ENCODE results near the gene MCEMP1.

The MCEMP1 gene

DNA sequence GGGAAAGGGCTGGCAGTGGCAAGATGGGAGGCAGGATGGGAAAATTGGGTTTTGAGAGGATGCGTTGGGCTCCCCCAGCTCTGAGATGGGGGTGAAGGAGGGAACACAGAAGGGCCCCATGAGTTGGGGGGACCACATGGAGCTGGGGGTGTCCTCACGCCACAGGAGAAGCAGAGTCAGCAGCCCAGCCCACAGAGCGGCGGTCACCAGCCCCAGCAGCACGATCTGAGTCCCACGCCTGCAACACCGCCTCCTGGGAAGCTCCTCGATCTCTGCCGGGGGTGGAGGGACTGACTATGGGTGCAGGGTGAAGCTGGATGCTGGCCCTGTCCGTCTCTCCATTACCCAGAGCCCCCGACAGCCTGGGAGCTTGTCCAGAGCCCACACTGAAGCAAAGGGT lies 21.7 kb downstream of the MCEMP1 start:
- H3K14ac ChIP-seq (ENCODE audit: low read length): no peak overlapping the region
- DNase-seq: no peak
- H4K91ac ChIP-seq (ENCODE audit: low read depth, low read length): no peak overlapping the region
- H3K27me3 ChIP-seq (ENCODE audit: insufficient read depth, low read length): no peaks in the 10 kb centered on the region
- H3K4ac ChIP-seq (ENCODE audit: low read depth, low read length): no peak overlapping the region
- no peaks in the 10 kb centered on the region for H3K79me2 ChIP-seq (ENCODE audit: control insufficient read depth, insufficient read depth, low read length, poor library complexity)
- H3K9ac ChIP-seq (ENCODE audit: low read length): no peak overlapping the region
- H4K8ac ChIP-seq (ENCODE audit: low read depth, low read length): no peak overlapping the region
- H4K12ac ChIP-seq (ENCODE audit: low read depth, low read length): no peak overlapping the region
- H3K4me2 ChIP-seq (ENCODE audit: low read length): no peak overlapping the region
- no peaks in the 10 kb centered on the region for H3K79me1 ChIP-seq (ENCODE audit: low read length)
- no peak overlapping the region for H2AFZ ChIP-seq (ENCODE audit: insufficient read depth, low read length, poor library complexity)
- H2BK5ac ChIP-seq (ENCODE audit: low read depth, low read length, poor library complexity): no peak overlapping the region
- H2BK12ac ChIP-seq (ENCODE audit: low read length): no peak overlapping the region
- no peak overlapping the region for H2AK5ac ChIP-seq (ENCODE audit: low read length)
- no peaks in the 10 kb centered on the region for H3K4me1 ChIP-seq (ENCODE audit: control insufficient read depth in 1 of 2, insufficient read depth in 2 of 2, low read length in 2 of 2)
- H3K4me3 ChIP-seq (ENCODE audit: low read depth, low read length): no peak overlapping the region
- no CpG with 5 or more reads among the region's 11 CpGs for WGBS (ENCODE audit: extremely low coverage, insufficient coverage, insufficient read length)
- no peaks in the 10 kb centered on the region for H3K36me3 ChIP-seq (ENCODE audit: control insufficient read depth in 1 of 2, insufficient read depth in 2 of 2, low read length in 2 of 2)
- H3K23ac ChIP-seq (ENCODE audit: low read length): no peak overlapping the region
- no peaks in the 10 kb centered on the region for H3K9me3 ChIP-seq (ENCODE audit: insufficient read depth, low read depth, low read length)
- H3K18ac ChIP-seq (ENCODE audit: low read length): no peak overlapping the region
- no peak overlapping the region for H3K27ac ChIP-seq (ENCODE audit: low read depth, low read length)
- no peak overlapping the region for H2BK120ac ChIP-seq (ENCODE audit: insufficient read depth, low read length, poor library complexity)

DNA sequence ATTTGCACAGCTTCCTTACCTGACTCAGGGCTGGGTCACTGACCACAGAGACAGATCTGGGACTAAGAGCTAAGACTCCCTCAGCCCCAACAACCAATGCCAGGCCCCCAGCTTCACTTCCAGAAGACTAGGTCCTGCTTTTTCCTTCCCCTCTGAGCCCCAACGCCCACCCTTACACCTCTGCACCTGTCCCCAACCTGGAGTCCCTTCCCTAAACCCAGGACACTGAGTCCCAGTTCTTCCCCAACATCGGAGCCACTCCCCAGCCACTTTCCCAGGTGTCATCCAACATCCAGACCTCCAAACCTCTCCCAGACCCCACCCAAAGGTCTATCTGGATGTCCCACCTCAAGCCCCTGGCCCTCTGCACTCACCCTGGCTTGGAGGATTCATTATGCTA lies 22.1 kb downstream of the MCEMP1 start:
- H2BK12ac ChIP-seq (ENCODE audit: low read length): no peak overlapping the region
- H3K4me3 ChIP-seq (ENCODE audit: low read depth, low read length): no peak overlapping the region
- H4K91ac ChIP-seq (ENCODE audit: low read depth, low read length): no peak overlapping the region
- no peak overlapping the region for H3K4me2 ChIP-seq (ENCODE audit: low read length)
- H3K9ac ChIP-seq (ENCODE audit: low read length): no peak overlapping the region
- no peaks in the 10 kb centered on the region for H3K27me3 ChIP-seq (ENCODE audit: insufficient read depth, low read length)
- no peak overlapping the region for H2BK120ac ChIP-seq (ENCODE audit: insufficient read depth, low read length, poor library complexity)
- H4K12ac ChIP-seq (ENCODE audit: low read depth, low read length): no peak overlapping the region
- H2AFZ ChIP-seq (ENCODE audit: insufficient read depth, low read length, poor library complexity): no peak overlapping the region
- H3K36me3 ChIP-seq (ENCODE audit: control insufficient read depth in 1 of 2, insufficient read depth in 2 of 2, low read length in 2 of 2): no peaks in the 10 kb centered on the region
- no peak overlapping the region for H3K14ac ChIP-seq (ENCODE audit: low read length)
- H3K4me1 ChIP-seq (ENCODE audit: control insufficient read depth in 1 of 2, insufficient read depth in 2 of 2, low read length in 2 of 2): no peaks in the 10 kb centered on the region
- H3K79me1 ChIP-seq (ENCODE audit: low read length): no peaks in the 10 kb centered on the region
- no CpG with 5 or more reads among the region's 2 CpGs for WGBS (ENCODE audit: extremely low coverage, insufficient coverage, insufficient read length)
- H2BK5ac ChIP-seq (ENCODE audit: low read depth, low read length, poor library complexity): no peak overlapping the region
- H3K23ac ChIP-seq (ENCODE audit: low read length): no peak overlapping the region
- DNase-seq: no peak
- no peak overlapping the region for H2AK5ac ChIP-seq (ENCODE audit: low read length)
- H3K4ac ChIP-seq (ENCODE audit: low read depth, low read length): no peak overlapping the region
- no peaks in the 10 kb centered on the region for H3K79me2 ChIP-seq (ENCODE audit: control insufficient read depth, insufficient read depth, low read length, poor library complexity)
- no peak overlapping the region for H3K27ac ChIP-seq (ENCODE audit: low read depth, low read length)
- H3K18ac ChIP-seq (ENCODE audit: low read length): no peak overlapping the region
- H3K9me3 ChIP-seq (ENCODE audit: insufficient read depth, low read depth, low read length): no peaks in the 10 kb centered on the region
- no peak overlapping the region for H4K8ac ChIP-seq (ENCODE audit: low read depth, low read length)

DNA sequence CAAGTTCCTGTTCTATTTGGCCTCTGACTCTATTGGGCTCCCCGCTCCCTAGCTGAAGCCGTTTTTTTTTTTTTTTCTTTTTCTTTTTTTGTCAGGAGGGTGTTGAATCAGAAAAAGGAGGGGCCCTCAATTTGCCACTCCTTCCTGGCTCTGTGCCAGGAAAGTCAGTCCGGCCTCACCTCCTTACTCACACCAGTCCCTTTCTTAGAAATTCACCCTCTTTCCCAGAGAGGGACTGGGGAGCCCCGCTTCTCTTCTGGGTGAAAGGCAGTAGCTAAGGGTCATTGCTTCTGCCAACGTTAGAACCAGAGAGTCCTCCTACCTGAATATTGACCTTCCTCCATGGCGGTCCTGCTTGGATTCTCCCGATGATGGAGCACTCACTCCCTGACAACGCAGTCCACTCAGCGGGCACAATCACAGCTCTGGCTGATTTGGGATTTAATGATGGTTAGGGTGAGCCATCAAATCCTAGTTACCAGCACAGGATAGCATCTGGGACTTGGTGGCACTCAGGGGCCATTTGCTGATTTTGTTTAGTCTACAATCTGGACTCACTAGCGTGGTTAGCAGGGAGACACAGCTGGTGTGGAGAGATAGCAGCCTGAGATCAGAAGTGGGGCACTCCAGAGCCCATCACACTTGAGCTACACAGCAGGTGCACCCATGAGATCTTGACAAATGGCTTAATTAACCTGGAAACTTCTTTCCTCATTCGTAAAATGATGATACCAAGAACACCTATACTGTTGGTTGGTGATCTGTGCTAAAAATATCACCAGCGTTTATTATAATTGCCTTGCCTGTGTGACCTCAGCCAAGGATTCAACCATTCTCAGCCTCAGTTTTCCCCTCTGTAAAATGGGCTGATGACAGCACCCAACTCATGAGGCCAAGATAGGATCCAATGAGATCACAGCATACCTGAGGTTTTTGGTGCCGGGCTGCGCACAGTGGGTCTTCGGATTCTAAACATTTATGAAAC lies 22.8 kb downstream of the MCEMP1 start:
- H3K27ac ChIP-seq (ENCODE audit: low read depth, low read length): no peak overlapping the region
- H2AK5ac ChIP-seq (ENCODE audit: low read length): no peak overlapping the region
- no CpG with 5 or more reads among the region's 15 CpGs for WGBS (ENCODE audit: extremely low coverage, insufficient coverage, insufficient read length)

GRCh38 chr19:7701049-7701653 lies 24.3 kb downstream of the MCEMP1 start:
- no peak overlapping the region for H3K4me3 ChIP-seq (ENCODE audit: low read depth, low read length)
- H3K9me3 ChIP-seq (ENCODE audit: insufficient read depth, low read depth, low read length): no peaks in the 10 kb centered on the region
- H3K4ac ChIP-seq (ENCODE audit: low read depth, low read length): no peak overlapping the region
- no peak overlapping the region for H3K4me2 ChIP-seq (ENCODE audit: low read length)
- no peak overlapping the region for H2BK120ac ChIP-seq (ENCODE audit: insufficient read depth, low read length, poor library complexity)
- no peaks in the 10 kb centered on the region for H3K4me1 ChIP-seq (ENCODE audit: control insufficient read depth in 1 of 2, insufficient read depth in 2 of 2, low read length in 2 of 2)
- H3K27ac ChIP-seq (ENCODE audit: low read depth, low read length): no peak overlapping the region
- no peak overlapping the region for H3K9ac ChIP-seq (ENCODE audit: low read length)
- H3K79me1 ChIP-seq (ENCODE audit: low read length): no peaks in the 10 kb centered on the region
- no peak for DNase-seq
- H2AFZ ChIP-seq (ENCODE audit: insufficient read depth, low read length, poor library complexity): no peak overlapping the region
- no peaks in the 10 kb centered on the region for H3K79me2 ChIP-seq (ENCODE audit: control insufficient read depth, insufficient read depth, low read length, poor library complexity)
- no peak overlapping the region for H2BK5ac ChIP-seq (ENCODE audit: low read depth, low read length, poor library complexity)
- no peaks in the 10 kb centered on the region for H3K27me3 ChIP-seq (ENCODE audit: insufficient read depth, low read length)
- no peak overlapping the region for H4K12ac ChIP-seq (ENCODE audit: low read depth, low read length)
- no peak overlapping the region for H3K23ac ChIP-seq (ENCODE audit: low read length)
- H4K8ac ChIP-seq (ENCODE audit: low read depth, low read length): no peak overlapping the region
- H4K91ac ChIP-seq (ENCODE audit: low read depth, low read length): no peak overlapping the region
- no peak overlapping the region for H3K14ac ChIP-seq (ENCODE audit: low read length)
- H3K18ac ChIP-seq (ENCODE audit: low read length): no peak overlapping the region
- WGBS (ENCODE audit: extremely low coverage, insufficient coverage, insufficient read length): no CpG with 5 or more reads among the region's 12 CpGs
- no peak overlapping the region for H2BK12ac ChIP-seq (ENCODE audit: low read length)
- no peak overlapping the region for H2AK5ac ChIP-seq (ENCODE audit: low read length)
- H3K36me3 ChIP-seq (ENCODE audit: control insufficient read depth in 1 of 2, insufficient read depth in 2 of 2, low read length in 2 of 2): no peaks in the 10 kb centered on the region

More for the DNA sequence above, 22.8 kb downstream of the MCEMP1 start:
- Histone ChIP-seq H3K4me3 (ENCODE audit: low read depth, low read length) (no peak overlapping the region), H4K91ac (ENCODE audit: low read depth, low read length) (no peak overlapping the region), H4K8ac (ENCODE audit: low read depth, low read length) (no peak overlapping the region), H3K36me3 (ENCODE audit: control insufficient read depth in 1 of 2, insufficient read depth in 2 of 2, low read length in 2 of 2) (no peaks in the 10 kb centered on the region), H2BK5ac (ENCODE audit: low read depth, low read length, poor library complexity) (no peak overlapping the region), H3K9me3 (ENCODE audit: insufficient read depth, low read depth, low read length) (no peaks in the 10 kb centered on the region), H3K9ac (ENCODE audit: low read length) (no peak overlapping the region), H3K4me1 (ENCODE audit: control insufficient read depth in 1 of 2, insufficient read depth in 2 of 2, low read length in 2 of 2) (no peaks in the 10 kb centered on the region), H3K79me2 (ENCODE audit: control insufficient read depth, insufficient read depth, low read length, poor library complexity) (no peaks in the 10 kb centered on the region), H3K4me2 (ENCODE audit: low read length) (no peak overlapping the region), H3K79me1 (ENCODE audit: low read length) (no peaks in the 10 kb centered on the region), H2AFZ (ENCODE audit: insufficient read depth, low read length, poor library complexity) (no peak overlapping the region), H2BK120ac (ENCODE audit: insufficient read depth, low read length, poor library complexity) (no peak overlapping the region), H2BK12ac (ENCODE audit: low read length) (no peak overlapping the region), H3K14ac (ENCODE audit: low read length) (no peak overlapping the region), H3K4ac (ENCODE audit: low read depth, low read length) (no peak overlapping the region), H3K27me3 (ENCODE audit: insufficient read depth, low read length) (no peaks in the 10 kb centered on the region), H3K23ac (ENCODE audit: low read length) (no peak overlapping the region), H4K12ac (ENCODE audit: low read depth, low read length) (no peak overlapping the region), H3K18ac (ENCODE audit: low read length) (no peak overlapping the region)
- no peak for DNase-seq
